Tracheal epithelial cell (primary cell): ENCODE measurements around the gene DAAM1. TPM values are rescaled to one million over a fixed set of nuclear protein-coding genes. Genes with fewer than 3 reads are reported as not detected.

Experiments used
- total RNA-seq: library from RNA; depleted of rRNA; stranded (reverse); fragments of >200 nt; gene quantifications from 2 replicates; pipeline ENCODE4 v1.2.1, GENCODE V29; 2014

DAAM1 gene
- total RNA-seq = 45.2 and 46.3 TPM in 2 replicates

GRCh38 chr14:59188461-59189090, at the start of gene DAAM1:
TSS of gene DAAM1 (plus strand) at chr14:59188667. CDS start at chr14:59263478, 74,811 bp downstream.

